Measurements from ENCODE around the gene KCNMA1.

DNA sequence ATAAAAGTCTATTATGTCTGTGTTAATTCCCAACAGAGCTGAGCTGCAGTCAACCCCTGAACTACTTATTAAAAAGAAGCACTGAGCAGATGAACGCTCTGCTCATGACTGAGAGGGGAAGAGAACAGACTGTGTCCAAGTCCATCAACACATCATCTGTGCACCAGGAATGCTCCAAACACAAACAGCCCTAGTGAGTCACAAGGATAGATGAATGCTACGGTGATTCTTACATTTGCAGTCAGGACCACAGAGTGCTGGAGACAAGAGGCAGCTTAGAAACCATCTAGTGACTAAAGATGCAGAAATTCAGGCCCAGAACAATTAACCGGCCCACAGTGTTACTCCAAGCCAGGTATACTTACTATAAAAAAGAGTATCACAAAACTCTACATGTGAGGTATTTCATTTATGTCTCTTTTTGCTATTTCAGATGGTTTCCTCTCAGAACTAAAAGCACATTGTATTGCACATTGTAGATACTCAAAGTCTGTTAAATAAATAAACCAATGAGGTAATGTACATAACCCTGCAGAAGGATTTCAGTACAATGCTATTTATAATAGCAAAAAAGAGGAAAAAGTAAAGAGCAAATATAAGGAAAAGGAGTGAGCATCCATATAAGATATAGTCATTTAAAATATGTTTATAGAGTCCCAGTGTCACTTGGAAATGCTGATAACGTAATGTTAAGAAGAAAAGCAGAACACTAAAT lies 159.2 kb downstream of the KCNMA1 start:
- TF ChIP-seq POLR2A (IDR thresholded peaks at IDR 0.05) = no peak
- TF ChIP-seq POLR2AphosphoS5 (IDR thresholded peaks at IDR 0.05; ENCODE audit: insufficient read depth in 1 of 2, low read depth in 1 of 2) = no peak

Data from vagina (tissue), 2 donors.